Superior temporal gyrus (tissue), 1 donor: Measurements from ENCODE around the gene SPTBN1.

ENCODE experiments used
- DNase-seq: peaks from one replicate; pipeline ENCODE4 v3.0.0-alpha.2; 2016; ENCODE audit errors: extremely low spot score

The SPTBN1 gene

GRCh38 chr2:54653572-54654204 is 197.6 kb downstream of the SPTBN1 start:
- no peak for DNase-seq

- DNase-seq: no peak
These were observed 199.1 kb downstream of the SPTBN1 start for GRCh38 chr2:54655046-54655809.

- DNase-seq: no peak
These were observed 200.7 kb downstream of the SPTBN1 start for GRCh38 chr2:54656863-54657262.

- peak; percentile 62 for DNase-seq
These were observed 201.5 kb downstream of the SPTBN1 start for GRCh38 chr2:54657664-54658083.

- peak; percentile 58 for DNase-seq
These were observed 202.5 kb downstream of the SPTBN1 start for GRCh38 chr2:54658564-54659071.

- DNase-seq: no peak
These were observed 203.4 kb downstream of the SPTBN1 start for GRCh38 chr2:54659527-54659926.

GRCh38 chr2:54660752-54661151 is 204.6 kb downstream of the SPTBN1 start:
- peak; percentile 65 for DNase-seq

- no peak for DNase-seq
These were observed 207.4 kb downstream of the SPTBN1 start for GRCh38 chr2:54663424-54664030.

GRCh38 chr2:54664238-54664786 is 208.2 kb downstream of the SPTBN1 start:
- no peak for DNase-seq

GRCh38 chr2:54665436-54665856 is 209.3 kb downstream of the SPTBN1 start:
- peak; percentile 49 for DNase-seq

GRCh38 chr2:54666131-54666633 is 210.1 kb downstream of the SPTBN1 start:
- DNase-seq: peak; percentile 75

- DNase-seq: peak; percentile 85
These were observed 210.6 kb downstream of the SPTBN1 start for GRCh38 chr2:54666634-54667265.

GRCh38 chr2:54667266-54667639 is 211.1 kb downstream of the SPTBN1 start:
- DNase-seq: no peak

GRCh38 chr2:54667726-54668650 is 211.9 kb downstream of the SPTBN1 start:
- no peak for DNase-seq

- DNase-seq: no peak
These were observed 212.6 kb downstream of the SPTBN1 start for GRCh38 chr2:54668711-54669110.

GRCh38 chr2:54669677-54670484 is 213.8 kb downstream of the SPTBN1 start:
- DNase-seq: peak; percentile 83

GRCh38 chr2:54670485-54671009 is 214.4 kb downstream of the SPTBN1 start:
- no peak for DNase-seq

- no peak for DNase-seq
These were observed 214.9 kb downstream of the SPTBN1 start for GRCh38 chr2:54671010-54671409.

- no peak for DNase-seq
These were observed 215.9 kb downstream of the SPTBN1 start for GRCh38 chr2:54671875-54672589.
